Prostate gland (tissue), 2 donors: ENCODE results near the gene RASGRF2.

Experiments
- CTCF ChIP-seq, 4 experiments: fragments of 200-600 bp in 2 of 4; fragments of 450-650 bp in 2 of 4; sonication (generic) in 2 of 4; IDR thresholded peaks; 1 replicate in 3 of 4; 2 replicates in 1 of 4; pipeline ENCODE4 v1.5.1; 2016 to 2019; ENCODE audit warnings: antibody characterized with exemption in 4 of 4, mild to moderate bottlenecking in 2 of 4, moderate library complexity in 2 of 4
- POLR2AphosphoS5 ChIP-seq: sonication (generic); formaldehyde crosslinking; IDR thresholded peaks from one replicate; pipeline ENCODE4 v1.6.1; 2017; ENCODE audit warnings: antibody characterized with exemption

- TF ChIP-seq CTCF (IDR thresholded peaks at IDR 0.05) = no peak
- TF ChIP-seq POLR2AphosphoS5 = no peak
These were observed 266.1 kb downstream of the RASGRF2 start for GRCh38 chr5:81226286-81226685.
